ENCODE measurements around the gene SLX4IP.

- TF ChIP-seq CTCF (IDR thresholded peaks at IDR 0.05), result no peak
- no peak for TF ChIP-seq POLR2A (IDR thresholded peaks at IDR 0.05)
These were observed 43.1 kb downstream of the SLX4IP start for GRCh38 chr20:10478205-10478604.

Measured in prostate gland (tissue), 2 donors.